H1 (cell line): ENCODE measurements around the gene ASB8.

Experiments
- ATF3 ChIP-seq: IDR thresholded peaks from 2 replicates; pipeline ENCODE4 v1.6.1; 2011; ENCODE audit warnings: low read depth, mild to moderate bottlenecking, low read length; ENCODE audit not compliant: insufficient read depth
- CHD1 ChIP-seq: IDR thresholded peaks from 2 replicates; pipeline ENCODE4 v1.6.1; 2012; ENCODE audit warnings: low read depth, low read length, improper control_type of control experiment
- CTCF ChIP-seq, 3 experiments: IDR thresholded peaks; 1 replicate in 2 of 3; 2 replicates in 1 of 3; pipeline versions ENCODE4 v1.5.1 to v1.6.1; 2011; ENCODE audit warnings: low read length in 3 of 3, mild to moderate bottlenecking in 3 of 3, inconsistent platforms in 2 of 3, low read depth in 1 of 3, moderate library complexity in 1 of 3; ENCODE audit not compliant: insufficient read depth in 1 of 3; ENCODE audit errors: control extremely low read depth in 1 of 3
- EP300 ChIP-seq, 2 experiments: IDR thresholded peaks; 1 replicate in 1 of 2; 2 replicates in 1 of 2; pipeline ENCODE4 v1.6.1; 2011 to 2012; ENCODE audit warnings: low read depth in 2 of 2, low read length in 2 of 2, mild to moderate bottlenecking in 2 of 2, borderline replicate concordance in 1 of 2, inconsistent platforms in 1 of 2, moderate library complexity in 1 of 2
- EZH2 ChIP-seq: fragments of 200-600 bp; sonication (generic); IDR thresholded peaks from 2 replicates; pipeline ENCODE4 v1.7.1; 2012; ENCODE audit warnings: low read depth, mild to moderate bottlenecking, moderate library complexity, low read length, inconsistent platforms; ENCODE audit not compliant: severe bottlenecking
- GABPA ChIP-seq: IDR thresholded peaks from 2 replicates; pipeline ENCODE4 v1.6.1; 2011; ENCODE audit warnings: mild to moderate bottlenecking, low read length, moderate library complexity, borderline replicate concordance; ENCODE audit not compliant: insufficient read depth
- HDAC6 ChIP-seq: IDR thresholded peaks from one replicate; pipeline ENCODE4 v1.7.1; 2012; ENCODE audit warnings: low read depth, mild to moderate bottlenecking, inconsistent platforms, low read length, moderate library complexity
- JUN ChIP-seq: IDR thresholded peaks from 2 replicates; pipeline ENCODE4 v1.6.1; 2011; ENCODE audit warnings: low read depth, mild to moderate bottlenecking, improper control_type of control experiment, low read length
- KDM5A ChIP-seq: fragments of 200-600 bp; IDR thresholded peaks from 2 replicates; pipeline ENCODE4 v1.7.1; 2012; ENCODE audit warnings: mild to moderate bottlenecking, low read length, inconsistent platforms, mixed read lengths
- POLR2A ChIP-seq, 2 experiments: IDR thresholded peaks; 1 replicate in 1 of 2; 2 replicates in 1 of 2; pipeline ENCODE4 v1.6.1; 2011; ENCODE audit warnings: low read depth in 2 of 2, low read length in 2 of 2, mild to moderate bottlenecking in 2 of 2; ENCODE audit errors: control extremely low read depth in 1 of 2
- RAD21 ChIP-seq, 2 experiments: IDR thresholded peaks in 1 of 2; conservative IDR thresholded peaks in 1 of 2; 2 replicates each; pipeline ENCODE4 v1.6.1; 2011; ENCODE audit warnings: low read depth in 2 of 2, low read length in 2 of 2, improper control_type of control experiment in 1 of 2, inconsistent platforms in 1 of 2, mild to moderate bottlenecking in 1 of 2, moderate library complexity in 1 of 2
- SUZ12 ChIP-seq: fragments of 200-600 bp; sonication (generic); IDR thresholded peaks from 2 replicates; pipeline ENCODE4 v1.6.1; 2012; ENCODE audit warnings: mild to moderate bottlenecking, inconsistent platforms, low read length, moderate library complexity, mixed read lengths

GRCh38 chr12:48182631-48183030 lies 25.3 kb upstream of the ASB8 start:
- no peak for TF ChIP-seq ATF3
- no peak for TF ChIP-seq EZH2
- TF ChIP-seq CTCF (IDR thresholded peaks at IDR 0.05; ENCODE audit: control extremely low read depth in 1 of 3, insufficient read depth in 1 of 3, low read depth in 1 of 3, low read length in 3 of 3): no peak
- TF ChIP-seq HDAC6: no peak
- TF ChIP-seq POLR2A (IDR thresholded peaks at IDR 0.05; ENCODE audit: control extremely low read depth in 1 of 2, low read depth in 2 of 2, low read length in 2 of 2): no peak
- no peak for TF ChIP-seq KDM5A
- TF ChIP-seq CHD1: no peak
- no peak for TF ChIP-seq EP300 (IDR thresholded peaks at IDR 0.05; ENCODE audit: borderline replicate concordance in 1 of 2, low read depth in 2 of 2, low read length in 2 of 2)
- no peak for TF ChIP-seq JUN
- TF ChIP-seq SUZ12: no peak
- no peak for TF ChIP-seq GABPA
- no peak for TF ChIP-seq RAD21 (IDR thresholded peaks at IDR 0.05 in 1 of 2, conservative IDR thresholded peaks at IDR 0.05 in 1 of 2; ENCODE audit: low read depth in 2 of 2, low read length in 2 of 2)
